ENCODE results near the gene IFITM10. TPM values are rescaled to one million over a fixed set of nuclear protein-coding genes. Genes with fewer than 3 reads are reported as not detected.
"Not testable (repeated sequence)": the region's sequence is repeated elsewhere in the genome, so short reads cannot be mapped to it uniquely, and the experiment has no call there.

The IFITM10 gene
- total and polyA plus RNA-seq, 10 of the 15 experiments (the other 5 are each of a cell fraction or from before 2014, with no cell fraction given) = 0.04 to 0.27 TPM; not detected in 8

DNA sequence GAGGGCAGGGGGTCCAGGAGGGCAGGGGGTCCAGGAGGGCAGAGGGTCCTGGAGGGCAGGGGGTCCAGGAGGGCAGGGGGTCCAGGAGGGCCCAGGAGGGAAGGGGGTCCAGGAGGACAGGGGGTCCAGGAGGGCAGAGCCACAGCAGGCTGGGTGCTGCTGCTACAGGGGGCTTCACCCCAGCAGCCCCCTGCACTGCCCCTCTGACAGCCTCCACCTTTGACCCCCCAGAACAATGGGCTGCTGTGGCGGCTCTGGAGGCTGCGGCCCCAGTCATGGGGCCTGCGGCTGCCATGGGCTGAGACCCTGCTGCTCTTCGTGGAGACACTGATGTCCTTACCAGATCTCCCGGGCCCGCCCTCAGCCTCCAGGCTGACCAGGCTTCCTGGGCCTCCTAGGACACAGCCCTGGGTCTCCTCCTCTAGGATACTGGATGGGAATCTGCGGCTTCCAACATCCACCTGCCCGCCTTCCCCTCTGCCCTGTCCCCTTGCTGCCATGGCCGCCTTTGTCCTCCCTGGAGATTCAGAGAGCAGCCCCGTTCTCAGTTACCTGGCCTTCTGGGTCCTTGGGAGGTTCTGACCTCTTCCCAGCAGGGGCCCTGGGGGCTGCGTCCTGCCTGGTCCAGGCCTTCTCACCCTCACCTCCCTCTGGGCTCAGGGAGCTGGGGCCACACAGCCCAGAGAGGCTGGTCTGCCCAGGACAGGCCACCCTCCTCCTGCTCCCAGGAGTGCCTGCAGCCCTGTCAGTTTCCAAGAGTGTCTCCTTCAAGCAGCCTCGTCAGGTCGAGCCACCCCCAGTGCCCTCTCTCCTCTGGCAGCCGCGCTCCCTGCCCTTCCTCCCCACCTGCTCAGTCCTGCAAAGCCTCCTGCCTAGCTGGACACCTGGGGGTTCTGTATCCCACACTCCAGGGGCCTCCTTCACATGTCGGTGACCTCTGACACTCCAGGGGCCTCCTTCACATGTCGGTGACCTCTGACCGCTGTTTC is 65.2 kb downstream of the IFITM10 start:
- FAIRE-seq; H3K9ac ChIP-seq (ENCODE audit: control insufficient read depth, insufficient read depth, low read length); H3K4me1 ChIP-seq (ENCODE audit: control insufficient read depth, insufficient read depth, low read length); RAD21 ChIA-PET (ENCODE audit: unreplicated experiment); H3K79me2 ChIP-seq (ENCODE audit: control insufficient read depth, insufficient read depth, low read length); ATAC-seq; DNase-seq (ENCODE audit: low read depth, low spot score); H3K4me3 ChIP-seq; H3K27ac ChIP-seq (ENCODE audit: control insufficient read depth, insufficient read depth); H3K36me3 ChIP-seq (ENCODE audit: control insufficient read depth in 2 of 2, insufficient read depth in 2 of 2, low read length in 1 of 2); H3K9me3 ChIP-seq (replicated peaks; ENCODE audit: control insufficient read depth, insufficient read depth, low read length); H2AFZ ChIP-seq (ENCODE audit: control insufficient read depth, low read depth, low read length); H4K20me1 ChIP-seq (ENCODE audit: control insufficient read depth, insufficient read depth); POLR2A ChIA-PET; intact Hi-C loops (cut with micrococcal nuclease; ENCODE audit: unreplicated experiment); CTCF ChIA-PET; H3K27me3 ChIP-seq (replicated peaks in 1 of 2; ENCODE audit: control insufficient read depth in 2 of 2, insufficient read depth in 2 of 2, low read length in 1 of 2); SMC1A ChIA-PET (ENCODE audit: uncharacterized antibody, unreplicated experiment); H3K4me2 ChIP-seq (ENCODE audit: control insufficient read depth, insufficient read depth); in situ Hi-C loops (cut with MboI); BruUV-seq (replicated peaks): not testable (repeated sequence)
- WGBS (ENCODE audit: insufficient coverage, insufficient replicate concordance, low lambda C conversion rate, missing lambda C conversion rate) = 35% methylated on average over 15 of the region's 18 CpGs

GRCh38 chr11:1683904-1684572 is 66.4 kb downstream of the IFITM10 start:
- H3K4me3 ChIP-seq; H3K9me3 ChIP-seq (replicated peaks; ENCODE audit: control insufficient read depth, insufficient read depth, low read length); H3K4me1 ChIP-seq (ENCODE audit: control insufficient read depth, insufficient read depth, low read length); H3K9ac ChIP-seq (ENCODE audit: control insufficient read depth, insufficient read depth, low read length); in situ Hi-C loops (cut with MboI); H3K79me2 ChIP-seq (ENCODE audit: control insufficient read depth, insufficient read depth, low read length); RAD21 ChIA-PET (ENCODE audit: unreplicated experiment); H4K20me1 ChIP-seq (ENCODE audit: control insufficient read depth, insufficient read depth); H3K4me2 ChIP-seq (ENCODE audit: control insufficient read depth, insufficient read depth); H3K27me3 ChIP-seq (replicated peaks in 1 of 2; ENCODE audit: control insufficient read depth in 2 of 2, insufficient read depth in 2 of 2, low read length in 1 of 2); DNase-seq (ENCODE audit: low read depth, low spot score); POLR2A ChIA-PET; H3K36me3 ChIP-seq (ENCODE audit: control insufficient read depth in 2 of 2, insufficient read depth in 2 of 2, low read length in 1 of 2); CTCF ChIA-PET; FAIRE-seq; BruUV-seq (replicated peaks); H2AFZ ChIP-seq (ENCODE audit: control insufficient read depth, low read depth, low read length); intact Hi-C loops (cut with micrococcal nuclease; ENCODE audit: unreplicated experiment); ATAC-seq; SMC1A ChIA-PET (ENCODE audit: uncharacterized antibody, unreplicated experiment); H3K27ac ChIP-seq (ENCODE audit: control insufficient read depth, insufficient read depth): not testable (repeated sequence)
- 57% methylated on average over 5 of the region's 24 CpGs for WGBS (ENCODE audit: insufficient coverage, insufficient replicate concordance, low lambda C conversion rate, missing lambda C conversion rate)

- CTCF ChIA-PET = interaction anchor here (1.7 to 2.0 kb wide), 2 partner anchors 11 to 150 kb away, joined by 5 to 8 read pairs; no protein-coding TSS in a partner anchor
- H3K4me1 ChIP-seq (ENCODE audit: control insufficient read depth, insufficient read depth, low read length); ATAC-seq; intact Hi-C loops (cut with micrococcal nuclease; ENCODE audit: unreplicated experiment); SMC1A ChIA-PET (ENCODE audit: uncharacterized antibody, unreplicated experiment); BruUV-seq (replicated peaks); FAIRE-seq; H3K27me3 ChIP-seq (replicated peaks in 1 of 2; ENCODE audit: control insufficient read depth in 2 of 2, insufficient read depth in 2 of 2, low read length in 1 of 2); H3K4me2 ChIP-seq (ENCODE audit: control insufficient read depth, insufficient read depth); H3K9ac ChIP-seq (ENCODE audit: control insufficient read depth, insufficient read depth, low read length); H3K4me3 ChIP-seq; RAD21 ChIA-PET (ENCODE audit: unreplicated experiment); H3K9me3 ChIP-seq (replicated peaks; ENCODE audit: control insufficient read depth, insufficient read depth, low read length); H3K36me3 ChIP-seq (ENCODE audit: control insufficient read depth in 2 of 2, insufficient read depth in 2 of 2, low read length in 1 of 2); H3K27ac ChIP-seq (ENCODE audit: control insufficient read depth, insufficient read depth); in situ Hi-C loops (cut with MboI); H3K79me2 ChIP-seq (ENCODE audit: control insufficient read depth, insufficient read depth, low read length); H4K20me1 ChIP-seq (ENCODE audit: control insufficient read depth, insufficient read depth); POLR2A ChIA-PET; DNase-seq (ENCODE audit: low read depth, low spot score); H2AFZ ChIP-seq (ENCODE audit: control insufficient read depth, low read depth, low read length): not testable (repeated sequence)
- 59% methylated on average over 19 of the region's 19 CpGs for WGBS (ENCODE audit: insufficient coverage, insufficient replicate concordance, low lambda C conversion rate, missing lambda C conversion rate)
Observed at GRCh38 chr11:1683216-1683615, 67.2 kb downstream of the IFITM10 start.

Measured in GM12878 (cell line).